ENCODE measurements around the gene BMPR1B.

BMPR1B gene

DNA sequence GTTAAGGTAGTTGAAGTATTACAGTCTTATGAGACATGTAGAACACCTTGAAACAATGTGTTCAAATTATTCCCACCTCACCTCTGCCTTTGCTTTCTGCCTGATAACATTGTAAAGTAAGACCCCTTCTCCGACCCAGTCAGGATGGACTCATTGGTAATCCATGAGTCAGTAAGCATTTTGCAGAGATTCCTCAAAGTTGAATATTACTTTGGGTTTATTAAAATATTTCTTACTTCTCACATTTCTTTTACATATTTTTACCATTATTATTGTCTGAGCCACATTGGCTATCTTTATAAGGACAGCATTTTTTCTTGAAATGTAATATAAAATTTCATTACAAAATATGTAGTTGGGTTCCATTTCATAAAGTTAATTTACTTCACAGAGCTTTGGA, 201.6 kb downstream of the BMPR1B start:
- no peak for DNase-seq (ENCODE audit: low read depth in 3 of 3)

- DNase-seq (ENCODE audit: low read depth in 3 of 3): no peak
These were observed 203.0 kb downstream of the BMPR1B start for GRCh38 chr4:94960708-94961107.

- no peak for DNase-seq (ENCODE audit: low read depth in 3 of 3)
These were observed 203.7 kb downstream of the BMPR1B start for GRCh38 chr4:94961420-94961819.

- no peak for DNase-seq (ENCODE audit: low read depth in 3 of 3)
These were observed 204.7 kb downstream of the BMPR1B start for GRCh38 chr4:94962484-94962883.

GRCh38 chr4:94965852-94966251, 208.1 kb downstream of the BMPR1B start:
- no peak for DNase-seq (ENCODE audit: low read depth in 3 of 3)

- no peak for DNase-seq (ENCODE audit: low read depth in 3 of 3)
These were observed 210.7 kb downstream of the BMPR1B start for GRCh38 chr4:94968493-94968892.

GRCh38 chr4:94970650-94971049, 212.9 kb downstream of the BMPR1B start:
- no peak for DNase-seq (ENCODE audit: low read depth in 3 of 3)

- DNase-seq (ENCODE audit: low read depth in 3 of 3): no peak
These were observed 217.0 kb downstream of the BMPR1B start for GRCh38 chr4:94974773-94975172.

GRCh38 chr4:94976371-94977011, 218.7 kb downstream of the BMPR1B start:
- DNase-seq (ENCODE audit: low read depth in 3 of 3): no peak

DNA sequence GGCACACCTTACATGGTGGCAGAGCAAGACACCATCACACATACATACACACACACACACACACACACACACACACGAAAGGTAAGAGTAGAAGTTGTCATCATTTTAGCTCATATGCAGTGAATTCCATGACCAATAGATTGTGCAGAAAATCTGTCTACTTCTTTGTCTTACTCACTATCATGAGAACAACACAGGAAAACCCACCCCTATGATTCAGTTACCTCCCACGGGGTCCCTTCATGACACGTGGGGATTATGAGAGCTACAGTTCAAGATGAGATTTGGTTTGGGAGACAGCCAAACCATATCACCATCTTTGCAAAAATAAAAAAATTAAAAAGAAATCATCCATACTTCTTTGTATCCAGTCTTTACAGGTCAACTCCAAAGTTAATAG, 221.1 kb downstream of the BMPR1B start:
- DNase-seq (ENCODE audit: low read depth in 3 of 3): no peak

GRCh38 chr4:94979621-94980020, 221.9 kb downstream of the BMPR1B start:
- no peak for DNase-seq (ENCODE audit: low read depth in 3 of 3)

GRCh38 chr4:94995684-94996394, 238.1 kb downstream of the BMPR1B start:
- DNase-seq (ENCODE audit: low read depth in 3 of 3): no peak

DNA sequence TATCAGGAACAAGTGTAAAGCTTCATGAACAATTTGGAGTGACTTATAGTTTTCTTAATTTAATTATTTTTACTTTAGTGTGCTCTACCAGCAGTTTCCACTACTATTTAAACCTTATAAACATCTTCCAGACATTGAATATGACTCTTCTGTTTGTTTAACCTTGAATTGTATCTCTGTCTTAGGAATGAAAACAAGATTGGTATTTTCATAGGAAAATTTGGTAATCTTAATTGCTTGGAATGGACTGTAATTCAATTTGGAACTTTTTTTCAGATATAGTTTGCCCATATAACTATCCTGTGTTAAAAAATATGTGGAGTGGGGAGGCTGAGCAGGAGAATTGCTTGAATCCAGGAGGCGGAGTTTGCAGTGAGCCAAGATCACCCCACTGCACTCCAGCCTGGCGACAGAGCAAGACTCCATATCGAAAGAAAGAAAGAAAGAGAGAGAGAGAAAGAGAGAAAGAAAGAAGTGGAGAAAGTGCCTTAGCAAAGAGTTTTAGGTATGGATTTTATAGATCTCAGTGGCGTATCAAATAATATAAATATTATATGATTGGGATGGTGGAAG, 242.4 kb downstream of the BMPR1B start:
- DNase-seq (ENCODE audit: low read depth in 3 of 3): no peak

DNA sequence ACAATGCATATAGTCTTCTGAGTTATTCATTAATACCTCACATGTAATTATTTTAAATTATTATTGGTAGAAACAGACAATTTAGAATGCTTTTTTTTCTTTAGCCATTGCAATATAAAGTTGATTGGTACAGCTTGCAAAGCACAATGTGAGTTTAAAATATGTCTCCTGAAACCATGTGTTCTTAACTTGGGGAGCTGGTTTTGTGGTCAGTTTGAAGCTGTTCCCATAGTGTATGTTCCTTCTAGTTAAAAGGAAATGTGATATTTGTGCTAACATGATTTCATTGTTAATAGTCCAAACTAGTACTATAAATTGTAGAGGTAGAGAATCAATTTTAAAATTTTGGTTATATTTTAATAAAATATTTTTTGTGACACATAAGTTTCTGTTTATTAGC, 247.2 kb downstream of the BMPR1B start:
- DNase-seq (ENCODE audit: low read depth in 3 of 3): no peak

GRCh38 chr4:95007998-95008397, 250.2 kb downstream of the BMPR1B start:
- no peak for DNase-seq (ENCODE audit: low read depth in 3 of 3)

DNA sequence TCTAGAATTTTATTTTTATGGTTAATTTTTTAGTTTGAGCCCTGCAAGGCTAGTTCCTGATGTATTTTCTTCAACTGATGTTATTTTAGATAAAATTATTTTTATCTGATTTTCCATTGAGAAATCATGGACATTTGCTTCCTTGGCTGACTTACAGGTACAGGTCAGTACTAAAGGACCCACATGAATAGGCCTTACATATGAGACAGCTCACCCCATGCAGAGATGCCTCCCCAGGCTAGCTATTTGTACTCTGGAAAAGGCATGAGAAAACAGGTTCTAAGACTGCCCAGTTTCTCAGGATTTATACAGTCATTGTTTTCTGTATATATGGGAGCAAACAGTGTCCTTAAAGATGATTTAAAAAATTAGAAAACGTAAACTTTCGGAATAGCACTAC, 255.5 kb downstream of the BMPR1B start:
- DNase-seq (ENCODE audit: low read depth in 3 of 3): no peak

- no peak for DNase-seq (ENCODE audit: low read depth in 3 of 3)
These were observed 256.3 kb downstream of the BMPR1B start for GRCh38 chr4:95014068-95014467.

GRCh38 chr4:95017305-95018064, 259.7 kb downstream of the BMPR1B start:
- DNase-seq (ENCODE audit: low read depth in 3 of 3): no peak

DNA sequence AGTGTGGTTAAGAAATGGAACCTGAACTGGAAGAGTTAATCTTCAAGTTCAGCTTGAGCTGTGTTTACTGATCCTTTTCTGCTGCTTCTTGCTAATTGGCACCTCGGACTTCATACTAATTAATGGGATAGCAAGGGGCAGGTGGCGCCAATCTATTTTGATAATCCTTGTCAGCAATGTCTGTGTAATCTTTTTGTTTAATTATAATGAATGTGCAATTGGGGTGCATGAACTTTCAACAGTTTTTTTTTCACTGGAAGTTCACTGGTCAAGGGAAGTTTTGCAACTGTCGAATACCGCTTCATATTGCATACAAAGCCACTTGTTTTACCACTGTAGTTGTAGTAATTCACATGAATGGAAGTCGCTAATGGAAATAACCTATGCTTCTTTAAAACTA, 261.0 kb downstream of the BMPR1B start:
- no peak for DNase-seq (ENCODE audit: low read depth in 3 of 3)

DNA sequence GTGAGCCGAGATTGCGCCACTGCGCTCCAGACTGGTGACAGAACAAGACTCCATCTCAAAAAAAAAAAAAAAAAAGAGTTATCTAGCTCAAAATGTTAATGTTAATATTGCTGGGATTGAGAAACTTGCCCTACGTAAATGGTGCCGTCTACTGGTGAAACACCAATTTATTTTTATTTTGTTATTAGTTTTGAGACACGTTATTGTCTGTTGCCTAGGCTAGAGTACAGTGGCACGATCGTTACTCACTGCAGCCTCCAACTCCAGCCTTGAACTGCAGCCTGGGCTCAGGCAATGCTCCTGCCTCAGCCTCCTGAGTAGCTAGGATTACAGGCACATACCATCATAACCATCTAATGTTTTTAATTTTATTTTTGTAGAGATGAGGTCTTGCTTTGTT, 262.8 kb downstream of the BMPR1B start:
- no peak for DNase-seq (ENCODE audit: low read depth in 3 of 3)

- DNase-seq (ENCODE audit: low read depth in 3 of 3): no peak
These were observed 263.3 kb downstream of the BMPR1B start for GRCh38 chr4:95021099-95021498.

DNA sequence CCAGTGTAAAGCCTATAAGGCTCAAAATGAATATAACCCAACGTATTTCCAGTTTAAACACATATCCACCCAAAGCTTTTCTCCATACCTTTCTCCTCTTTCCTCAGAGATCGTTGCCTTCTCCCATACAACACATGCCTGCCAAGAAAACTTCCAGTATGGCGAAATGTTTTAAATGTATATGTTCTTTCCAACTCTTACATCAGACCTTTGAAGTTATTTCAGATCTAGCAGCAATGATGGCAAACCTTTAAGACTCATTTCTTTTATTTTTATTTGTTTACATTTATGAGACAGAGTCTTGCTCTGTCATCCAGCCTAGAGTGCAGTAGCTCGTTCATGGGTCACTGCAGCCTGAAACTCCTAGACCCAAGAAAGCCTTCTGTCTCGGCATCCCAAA, 265.4 kb downstream of the BMPR1B start:
- no peak for DNase-seq (ENCODE audit: low read depth in 3 of 3)

Data from stimulated activated CD4-positive, alpha-beta T cell treated with anti-CD3 and anti-CD28 coated beads, TNF-alpha, amount 100 ng/mL, for 48 hours (primary cell).